Coronary artery (tissue), 2 donors: ENCODE data around the gene SHANK1.

ENCODE experiments used
- DNase-seq: peaks from one replicate; pipeline ENCODE4 v3.0.0-alpha.2; 2017; ENCODE audit warnings: low spot score
- H3K27ac ChIP-seq, 2 donors: fragments of 200-600 bp; sonication (generic); one replicate each; pipeline ENCODE4 v1.5.1; 2016 to 2019
- H3K4me3 ChIP-seq: fragments of 200-600 bp; sonication (generic); 2 replicates; pipeline ENCODE4 v1.5.1; 2016; ENCODE audit warnings: mild to moderate bottlenecking, moderate library complexity
- CTCF ChIP-seq: fragments of 200-600 bp; sonication (generic); IDR thresholded peaks from one replicate; pipeline ENCODE4 v1.5.1; 2019; ENCODE audit warnings: antibody characterized with exemption

Gene SHANK1

GRCh38 chr19:50654882-50655281 lies 64.7 kb downstream of the SHANK1 start:
- H3K4me3 ChIP-seq, result no peak overlapping the region
- TF ChIP-seq CTCF, result no peak

GRCh38 chr19:50652722-50653121 lies 66.9 kb downstream of the SHANK1 start:
- H3K27ac ChIP-seq, result no peak overlapping the region
- no peak for TF ChIP-seq CTCF
- no peak overlapping the region for H3K4me3 ChIP-seq
- DNase-seq, result no peak

More at GRCh38 chr19:50654882-50655281, 64.7 kb downstream of the SHANK1 start:
- no peak for DNase-seq
- no peak overlapping the region for H3K27ac ChIP-seq

GRCh38 chr19:50651174-50651573 lies 68.4 kb downstream of the SHANK1 start:
- no peak overlapping the region for H3K4me3 ChIP-seq
- TF ChIP-seq CTCF, result no peak
- no peak overlapping the region for H3K27ac ChIP-seq
- no peak for DNase-seq

GRCh38 chr19:50649433-50650391 lies 69.9 kb downstream of the SHANK1 start, which contains the start of gene C19orf81:
C19orf81 (plus strand) TSS chr19:50649445; CDS start chr19:50649445, 0 bp downstream.
- H3K4me3 ChIP-seq, result no peak within 1 kb of the TSS
- H3K27ac ChIP-seq, result no peak within 1 kb of the TSS
- DNase-seq, result no peak
- TF ChIP-seq CTCF, result no peak

GRCh38 chr19:50648659-50649058 lies 70.9 kb downstream of the SHANK1 start:
- Histone ChIP-seq H3K27ac (no peak overlapping the region), H3K4me3 (no peak overlapping the region)
- no peak for TF ChIP-seq CTCF
- no peak for DNase-seq

DNA sequence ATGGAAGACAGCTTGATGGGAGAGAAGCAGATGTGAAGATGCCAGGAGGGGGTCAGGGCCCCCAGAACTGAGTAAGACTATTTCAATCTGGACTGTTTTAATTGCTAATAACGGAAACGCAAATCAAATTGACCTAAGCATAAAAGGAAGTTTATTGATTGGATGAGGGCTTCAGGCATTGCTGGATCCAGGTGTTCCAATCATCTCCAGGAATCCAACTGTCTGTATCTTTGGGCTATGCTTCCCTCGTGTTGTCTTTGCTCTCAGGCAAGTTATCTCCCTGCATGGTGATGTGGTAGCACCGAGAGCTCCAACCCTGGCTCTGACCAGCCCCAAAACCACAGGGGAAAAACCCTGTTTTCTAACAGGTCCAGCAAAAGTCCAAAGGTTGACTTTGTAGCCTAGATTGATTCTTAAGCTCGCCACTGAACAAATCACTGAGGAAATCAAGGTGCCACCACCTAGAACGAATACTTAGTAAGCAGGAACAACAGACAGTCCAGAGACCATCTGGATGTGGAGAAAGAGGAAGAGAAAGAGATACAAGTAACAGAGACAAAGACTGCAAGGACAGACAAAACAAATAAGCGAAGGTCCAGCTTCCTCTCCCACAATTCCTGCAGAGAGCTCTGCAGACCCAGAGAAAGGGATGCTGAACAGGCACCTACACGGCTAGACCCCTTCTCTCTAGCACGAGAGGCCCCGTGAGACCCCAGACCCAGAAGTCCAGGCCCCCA lies 71.6 kb downstream of the SHANK1 start:
- H3K27ac ChIP-seq, result no peak overlapping the region
- H3K4me3 ChIP-seq, result no peak overlapping the region
- DNase-seq, result no peak
- no peak for TF ChIP-seq CTCF
